ENCODE data around the gene PDSS1. TPM values are rescaled to one million over a fixed set of nuclear protein-coding genes. Genes with fewer than 3 reads are reported as not detected.

PDSS1 gene
- total and polyA plus RNA-seq, 9 of the 15 experiments (the other 6 are each of a cell fraction or from before 2014, with no cell fraction given), result 11.0 to 59.5 (median 45.3) TPM

- Histone ChIP-seq H2AFZ (ENCODE audit: low read depth, low read length) (no peak overlapping the region), H3K4me3 (no peak overlapping the region), H4K20me1 (replicated peaks; ENCODE audit: control insufficient read depth, insufficient read depth, low read length) (no peaks in the 10 kb centered on the region), H3K4me1 (replicated peaks in 1 of 2; ENCODE audit: control insufficient read depth in 2 of 2, insufficient read depth in 2 of 2, low read length in 2 of 2) (no peaks in the 10 kb centered on the region), H3K9ac (ENCODE audit: insufficient read depth in 1 of 2, low read depth in 2 of 2, low read length in 2 of 2) (no peak overlapping the region), H3K27me3 (ENCODE audit: control insufficient read depth in 2 of 2, insufficient read depth in 2 of 2, low read length in 2 of 2) (no peaks in the 10 kb centered on the region), H3K4me2 (ENCODE audit: insufficient read depth, low read length) (no peak overlapping the region), H3K27ac (ENCODE audit: extremely low read depth, low read depth, low read length) (no peak overlapping the region), H3K9me1 (ENCODE audit: control insufficient read depth, insufficient read depth, low read length) (no peaks in the 10 kb centered on the region), H3K9me3 (replicated peaks; ENCODE audit: control insufficient read depth, insufficient read depth, low read depth, low read length) (no peaks in the 10 kb centered on the region), H3K79me2 (ENCODE audit: control insufficient read depth, insufficient read depth, low read length) (no peaks in the 10 kb centered on the region), H3K36me3 (ENCODE audit: control insufficient read depth, insufficient read depth, low read length) (peaks cover 96% of the 10 kb centered on the region)
- in situ Hi-C loops (cut with MboI) (loop anchor here (10.0 kb wide), 1 partner anchor 632 kb away; no protein-coding TSS in a partner anchor), intact Hi-C loops (cut with micrococcal nuclease) (no loop called here)
- no peak for TF ChIP-seq ZNF785 (CRISPR knock-in tag; IDR thresholded peaks at IDR 0.05)
- no peak for TF ChIP-seq EP400 (IDR thresholded peaks at IDR 0.05)
- no peak for TF ChIP-seq HNRNPLL (IDR thresholded peaks at IDR 0.05; ENCODE audit: low read depth, low read length, poor library complexity, severe bottlenecking)
- no peak for TF ChIP-seq ZNF146 (CRISPR knock-in tag; IDR thresholded peaks at IDR 0.05; ENCODE audit: unreplicated experiment)
- TF ChIP-seq RREB1 (CRISPR knock-in tag; IDR thresholded peaks at IDR 0.05), result no peak
- POLR2A ChIA-PET, result interaction anchor here (0.7 kb wide), 1 partner anchor 415 kb away, joined by 3 read pairs; no protein-coding TSS in a partner anchor
- no peak for FAIRE-seq
- no TSS peak for BruUV-seq (replicated peaks)
- WGBS (ENCODE audit: insufficient coverage, low coverage, missing lambda C conversion rate), result 97% methylated on average over 2 of the region's 2 CpGs
- CTCF ChIA-PET (ENCODE audit: low intra/inter-chr PET ratio), result no interaction called here
- no peak for ATAC-seq
- no peak for DNase-seq (ENCODE audit: extremely low read depth in 1 of 4, low spot score in 3 of 4)
Measured at GRCh38 chr10:26743091-26743490, 45.6 kb downstream of the PDSS1 start.

All from K562 (cell line).